HepG2 (cell line): Measurements from ENCODE around the gene NSUN6. TPM values are rescaled to one million over a fixed set of nuclear protein-coding genes. Genes with fewer than 3 reads are reported as not detected.

Experiments
- BATF2 ChIP-seq: sonication (generic); formaldehyde crosslinking; IDR thresholded peaks from 2 replicates; pipeline ENCODE4 v1.8.0; 2022; ENCODE audit warnings: mild to moderate bottlenecking, missing genetic modification reagents, moderate library complexity
- DNMT1 ChIP-seq: sonication (generic); formaldehyde crosslinking; IDR thresholded peaks from 2 replicates; pipeline ENCODE4 v1.5.1; 2020; ENCODE audit warnings: mild to moderate bottlenecking, missing genetic modification reagents
- ERF ChIP-seq: IDR thresholded peaks from 2 replicates; pipeline ENCODE4 v1.6.1; 2018; ENCODE audit warnings: missing biosample characterization, missing genetic modification reagents
- KLF9 ChIP-seq: IDR thresholded peaks from 2 replicates; pipeline ENCODE4 v1.6.1; 2016; ENCODE audit warnings: low read depth
- NFYB ChIP-seq: sonication (generic); formaldehyde crosslinking; IDR thresholded peaks from 2 replicates; pipeline ENCODE4 v1.4.0; 2020; ENCODE audit warnings: missing genetic modification reagents
- NR3C1 ChIP-seq: sonication (generic); formaldehyde crosslinking; IDR thresholded peaks from 2 replicates; pipeline ENCODE4 v1.4.0; 2020; ENCODE audit warnings: missing genetic modification reagents
- PHB2 ChIP-seq: fragments of 450-650 bp; IDR thresholded peaks from 2 replicates; pipeline ENCODE4 v1.6.1; 2018; ENCODE audit not compliant: partially characterized antibody
- PRDM10 ChIP-seq: sonication (generic); formaldehyde crosslinking; IDR thresholded peaks from 2 replicates; pipeline ENCODE4 v1.4.0; 2020; ENCODE audit warnings: low read depth, missing genetic modification reagents
- RERE ChIP-seq: IDR thresholded peaks from 2 replicates; pipeline ENCODE4 v1.6.1; 2016; ENCODE audit warnings: low read depth, missing genetic modification reagents, missing compliant biosample characterization
- SMC3 ChIP-seq: IDR thresholded peaks from 2 replicates; pipeline ENCODE4 v1.6.1; 2011; ENCODE audit warnings: low read length, improper control_type of control experiment
- SP140L ChIP-seq: sonication (generic); formaldehyde crosslinking; IDR thresholded peaks from 2 replicates; pipeline ENCODE4 v1.4.0; 2020; ENCODE audit warnings: missing genetic modification reagents, borderline replicate concordance
- TBX3 ChIP-seq: fragments of 450-650 bp; IDR thresholded peaks from 2 replicates; pipeline ENCODE4 v1.6.1; 2017; ENCODE audit warnings: antibody characterized with exemption, mild to moderate bottlenecking, inconsistent platforms, borderline replicate concordance
- TFE3 ChIP-seq: IDR thresholded peaks from 2 replicates; pipeline ENCODE4 v1.6.1; 2016
- ZNF232 ChIP-seq: sonication (generic); formaldehyde crosslinking; IDR thresholded peaks from 2 replicates; pipeline ENCODE4 v1.4.0; 2020; ENCODE audit warnings: missing genetic modification reagents, borderline replicate concordance
- ZNF296 ChIP-seq: sonication (generic); formaldehyde crosslinking; conservative IDR thresholded peaks from 2 replicates; pipeline ENCODE4 v1.5.0; 2020; ENCODE audit warnings: mild to moderate bottlenecking, missing genetic modification reagents
- ZNF343 ChIP-seq: sonication (generic); formaldehyde crosslinking; IDR thresholded peaks from 2 replicates; pipeline ENCODE4 v1.4.0; 2020; ENCODE audit warnings: mild to moderate bottlenecking, missing genetic modification reagents
- ZNF432 ChIP-seq: sonication (generic); formaldehyde crosslinking; IDR thresholded peaks from 2 replicates; pipeline ENCODE4 v1.5.0; 2020; ENCODE audit warnings: missing genetic modification reagents, mild to moderate bottlenecking, borderline replicate concordance
- ZNF556 ChIP-seq: sonication (generic); formaldehyde crosslinking; IDR thresholded peaks from 2 replicates; pipeline ENCODE4 v1.4.0; 2020; ENCODE audit warnings: mild to moderate bottlenecking, missing genetic modification reagents, borderline replicate concordance
- ZNF660 ChIP-seq: sonication (generic); formaldehyde crosslinking; IDR thresholded peaks from 2 replicates; pipeline ENCODE4 v1.5.1; 2020; ENCODE audit warnings: mild to moderate bottlenecking, low read depth, missing genetic modification reagents, borderline replicate concordance
- polyA plus RNA-seq, 8 experiments: library from polyadenylated mRNA; depleted of rRNA in 3 of 8; stranded (reverse) in 7 of 8; unstranded in 1 of 8; fragments of >200 nt; fragmentation: Illumina TruSeq in 4 of 8; extraction: Trizol in 4 of 8; gene quantifications; 2 replicates each; pipeline versions ENCODE4 v1.2.1 to v1.2.3, GENCODE V29; 2011 to 2016; ENCODE audit warnings: low read depth in 4 of 8, missing spikeins in 1 of 8, mixed read lengths in 1 of 8; ENCODE audit not compliant: insufficient read depth in 1 of 8
- total RNA-seq, 5 experiments: library from RNA; depleted of rRNA; stranded (reverse); fragments of >200 nt; fragmentation: Illumina TruSeq; extraction: Trizol; gene quantifications; 2 replicates each; pipeline ENCODE4 v1.2.3, GENCODE V29; 2016; ENCODE audit warnings: low read depth in 1 of 5

The NSUN6 gene
- total and polyA plus RNA-seq, 2 of the 13 experiments (the other 11 are each of a cell fraction or from before 2014, with no cell fraction given) = 17.2 to 19.3 TPM

- no peak for TF ChIP-seq RERE
- TF ChIP-seq ZNF296 (CRISPR knock-in tag) = no peak
- TF ChIP-seq SMC3 = no peak
- no peak for TF ChIP-seq ZNF232 (CRISPR knock-in tag)
- TF ChIP-seq TFE3 (CRISPR knock-in tag) = peak; percentile 84
- no peak for TF ChIP-seq PHB2
- TF ChIP-seq SP140L = no peak
- TF ChIP-seq BATF2 (CRISPR knock-in tag) = no peak
- TF ChIP-seq ZNF343 (CRISPR knock-in tag) = no peak; the same call in 1 of the 2 replicates
- no peak for TF ChIP-seq NR3C1 (CRISPR knock-in tag)
- no peak for TF ChIP-seq ZNF660 (CRISPR knock-in tag)
- peak; percentile 90 for TF ChIP-seq ERF (CRISPR knock-in tag)
- 0 out of 2 replicates have a peak, but pooled peaks have one; percentile 28 for TF ChIP-seq TBX3
- peak; percentile 54; the same call in 1 of the 2 replicates for TF ChIP-seq NFYB
- TF ChIP-seq KLF9 (CRISPR knock-in tag) = no peak
- TF ChIP-seq DNMT1 = 0 out of 2 replicates have a peak, but pooled peaks have one; percentile 15
- 0 out of 2 replicates have a peak, but pooled peaks have one; percentile 31 for TF ChIP-seq ZNF556 (CRISPR knock-in tag)
- no peak for TF ChIP-seq ZNF432
- TF ChIP-seq PRDM10 = peak; percentile 65; the same call in 1 of the 2 replicates
These were observed 7.9 kb upstream of the NSUN6 start, which contains the start of gene ARL5B (continued) for GRCh38 chr10:18659125-18659818.
